Fibroblast of villous mesenchyme (primary cell): ENCODE measurements around the gene CCDC33. TPM values are rescaled to one million over a fixed set of nuclear protein-coding genes. Genes with fewer than 3 reads are reported as not detected.

Experiments
- DNase-seq: peaks from one replicate; pipeline ENCODE4 v3.0.0-alpha.2; 2010; ENCODE audit warnings: low read depth
- H3K4me3 ChIP-seq: 2 replicates; pipeline ENCODE4 v1.5.1; 2011; ENCODE audit warnings: low read depth, mild to moderate bottlenecking, low read length
- CTCF ChIP-seq: IDR thresholded peaks from 2 replicates; pipeline ENCODE4 v1.5.1; 2012; ENCODE audit warnings: low read depth, mild to moderate bottlenecking, low read length; ENCODE audit not compliant: insufficient read depth
- total RNA-seq: library from RNA; depleted of rRNA; stranded (reverse); fragments of >200 nt; gene quantifications from 2 replicates; pipeline ENCODE4 v1.2.3, GENCODE V29; 2012

Gene CCDC33
- total RNA-seq, 1 donor, result 0.86 TPM

- no peak overlapping the region for H3K4me3 ChIP-seq
- no peak for DNase-seq
- no peak for TF ChIP-seq CTCF
These were observed 95.9 kb downstream of the CCDC33 start for GRCh38 chr15:74332011-74332410.

- DNase-seq, result no peak
- H3K4me3 ChIP-seq, result no peak overlapping the region
- no peak for TF ChIP-seq CTCF
These were observed 96.5 kb downstream of the CCDC33 start for GRCh38 chr15:74332611-74333010.

- no peak for TF ChIP-seq CTCF
- H3K4me3 ChIP-seq, result no peak overlapping the region
These were observed 97.0 kb downstream of the CCDC33 start for GRCh38 chr15:74333093-74333492.

GRCh38 chr15:74333662-74334061 lies 97.5 kb downstream of the CCDC33 start:
- no peak for DNase-seq
- no peak for TF ChIP-seq CTCF
- no peak overlapping the region for H3K4me3 ChIP-seq

More at GRCh38 chr15:74333093-74333492, 97.0 kb downstream of the CCDC33 start:
- no peak for DNase-seq

- no peak overlapping the region for H3K4me3 ChIP-seq
- no peak for TF ChIP-seq CTCF
- DNase-seq, result no peak
These were observed 98.0 kb downstream of the CCDC33 start for GRCh38 chr15:74334127-74334526.

GRCh38 chr15:74335396-74335795 lies 99.3 kb downstream of the CCDC33 start:
- TF ChIP-seq CTCF, result no peak
- no peak for DNase-seq

More at GRCh38 chr15:74335396-74335795, 99.3 kb downstream of the CCDC33 start:
- H3K4me3 ChIP-seq, result no peak overlapping the region
